Right renal cortex interstitium (tissue), 3 donors: Measurements from ENCODE around the gene PTCH2. TPM values are rescaled to one million over a fixed set of nuclear protein-coding genes. Genes with fewer than 3 reads are reported as not detected.
A peak's percentile ranks its signal among the peaks of the same experiment; 100 is the strongest.
"Not testable (repeated sequence)": the region's sequence is repeated elsewhere in the genome, so short reads cannot be mapped to it uniquely, and the experiment has no call there.

Experiments
- DNase-seq, 3 donors: peaks; one replicate each; pipeline ENCODE4 v3.0.0-alpha.2; 2013; ENCODE audit warnings: low read depth in 3 of 3, low spot score in 2 of 3
- polyA plus RNA-seq, 3 donors: library from polyadenylated mRNA; unstranded; fragments of 120-200 nt; gene quantifications; one replicate each; pipeline ENCODE4 v1.2.1, GENCODE V29; 2013; ENCODE audit not compliant: insufficient read length in 3 of 3

PTCH2 gene
- polyA plus RNA-seq, 3 donors = 2.9 to 3.3 (median 3.2) TPM

GRCh38 chr1:44839576-44839975 lies 3.5 kb downstream of the PTCH2 start:
- no peak for DNase-seq

- not testable (repeated sequence) for DNase-seq
Measured at GRCh38 chr1:44838294-44838693, 4.8 kb downstream of the PTCH2 start.

- peak in 1 of 3 donors; percentile 50 for DNase-seq
Measured at GRCh38 chr1:44835738-44836675, 7.0 kb downstream of the PTCH2 start.

- DNase-seq = no peak
Measured at GRCh38 chr1:44834328-44834727, 8.7 kb downstream of the PTCH2 start.

- no peak for DNase-seq
Measured at GRCh38 chr1:44832056-44832705, 10.9 kb downstream of the PTCH2 start.

GRCh38 chr1:44831516-44831915 lies 11.5 kb downstream of the PTCH2 start:
- DNase-seq = no peak

GRCh38 chr1:44830900-44831304 lies 12.2 kb downstream of the PTCH2 start:
- DNase-seq = no peak

GRCh38 chr1:44829506-44830384 lies 13.3 kb downstream of the PTCH2 start:
- DNase-seq = no peak

GRCh38 chr1:44828841-44829440 lies 14.1 kb downstream of the PTCH2 start:
- no peak for DNase-seq

- DNase-seq = no peak
Measured at GRCh38 chr1:44828003-44828651, 14.9 kb downstream of the PTCH2 start.

- no peak for DNase-seq
Measured at GRCh38 chr1:44827197-44828002, 15.7 kb downstream of the PTCH2 start.

GRCh38 chr1:44826375-44827196 lies 16.5 kb downstream of the PTCH2 start:
- DNase-seq = no peak

GRCh38 chr1:44824392-44824791 lies 18.7 kb downstream of the PTCH2 start:
- DNase-seq = not testable (repeated sequence)

- DNase-seq = no peak
Measured at GRCh38 chr1:44822981-44823451, 20.0 kb downstream of the PTCH2 start.

- no peak for DNase-seq
Measured at GRCh38 chr1:44822131-44822701, 20.8 kb downstream of the PTCH2 start.

GRCh38 chr1:44821240-44821715 lies 21.8 kb downstream of the PTCH2 start:
- DNase-seq = no peak

- DNase-seq = no peak
Measured at GRCh38 chr1:44820328-44821239, 22.5 kb downstream of the PTCH2 start.
